Activated CD4-positive, alpha-beta memory T cell treated with anti-CD3 and anti-CD28 coated beads, Interleukin-2, amount 10 ng/mL, durations not matched to agents 7 days and 5 days (primary cell): ENCODE measurements around the gene OASL. TPM values are rescaled to one million over a fixed set of nuclear protein-coding genes. Genes with fewer than 3 reads are reported as not detected.
A peak's percentile ranks its signal among the peaks of the same experiment; 100 is the strongest.

Source experiments
- CTCF ChIA-PET: fragments of 350-600 bp; sonication (Branson Sonifier 250); formaldehyde crosslinking; loops from one replicate; lab custom pipeline; 2021; ENCODE audit warnings: antibody characterized with exemption, inconsistent platforms; lab: Charles Lee
- POLR2A ChIA-PET: fragments of 350-600 bp; sonication (Branson Sonifier 250); formaldehyde crosslinking; loops from one replicate; lab custom pipeline; 2021; ENCODE audit warnings: antibody characterized with exemption; lab: Charles Lee
- DNase-seq: peaks from one replicate; pipeline ENCODE4 v3.0.0-alpha.2; 2020
- H3K27ac Mint-ChIP-seq: one replicate; pipeline ENCODE4 v1.8.0; 2021; ENCODE audit warnings: mild to moderate bottlenecking, mixed read lengths
- H3K27me3 Mint-ChIP-seq: one replicate; pipeline ENCODE4 v1.8.0; 2021; ENCODE audit warnings: mixed read lengths
- H3K36me3 Mint-ChIP-seq: one replicate; pipeline ENCODE4 v1.8.0; 2021; ENCODE audit warnings: low read depth, mixed read lengths
- H3K4me1 Mint-ChIP-seq: one replicate; pipeline ENCODE4 v1.8.0; 2021; ENCODE audit warnings: mixed read lengths
- H3K4me3 Mint-ChIP-seq: one replicate; pipeline ENCODE4 v1.8.0; 2021; ENCODE audit warnings: mild to moderate bottlenecking, mixed read lengths
- H3K9me3 Mint-ChIP-seq: one replicate; pipeline ENCODE4 v1.8.0; 2021; ENCODE audit warnings: mixed read lengths
- total RNA-seq, 2 experiments: library from RNA; stranded (reverse); gene quantifications; one replicate each; pipeline ENCODE4 v1.2.3, GENCODE V29; 2021

Gene OASL
- total RNA-seq, 2 experiments from 2014 or later = 104 to 107 TPM

DNA sequence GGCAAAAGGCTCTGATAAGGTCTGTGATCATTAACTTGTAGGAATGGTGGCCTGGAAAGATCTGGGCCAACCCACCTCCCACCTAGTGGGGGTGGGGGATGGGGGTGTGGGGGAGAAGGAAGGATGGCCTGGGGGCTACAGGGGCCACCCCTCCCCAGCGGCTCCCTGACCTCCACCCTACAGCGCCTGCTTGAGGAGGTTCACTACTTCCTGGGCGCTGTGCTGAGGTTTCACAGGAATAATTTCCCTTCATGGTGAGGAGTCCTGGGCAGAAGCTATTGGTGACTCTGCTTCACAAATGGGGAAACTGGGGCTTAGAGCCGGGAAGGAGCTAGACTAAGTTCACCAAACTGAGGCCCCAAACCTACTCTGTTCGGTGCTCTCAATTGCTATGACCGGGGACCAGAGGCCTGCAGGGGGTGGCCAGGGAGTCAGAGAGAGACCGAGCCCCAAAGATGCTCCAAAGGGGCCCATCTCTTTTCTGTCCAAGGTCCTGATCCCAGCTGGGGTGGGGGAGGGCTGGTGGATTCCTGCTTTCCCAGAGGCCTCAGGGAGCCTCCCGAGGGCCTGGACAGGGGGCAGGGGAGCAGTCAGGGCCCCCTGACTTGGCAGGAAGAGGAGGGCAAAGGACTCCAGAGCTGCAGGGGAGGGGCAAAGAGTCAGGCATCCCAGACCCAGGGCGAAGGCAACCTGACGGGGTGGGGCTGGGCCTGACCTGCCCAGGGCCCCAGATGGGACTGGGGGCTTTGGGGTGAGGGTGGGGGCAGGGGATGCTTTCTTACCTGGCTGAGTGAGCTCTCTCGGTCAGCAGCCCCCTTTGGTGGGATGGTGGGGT lies 59.0 kb downstream of the OASL start:
- Mint-ChIP-seq H3K4me1 (peaks cover 3% of the 10 kb centered on the region), H3K4me3 (no peak overlapping the region), H3K36me3 (no peaks in the 10 kb centered on the region), H3K27me3 (no peaks in the 10 kb centered on the region), H3K27ac (no peak overlapping the region), H3K9me3 (no peaks in the 10 kb centered on the region)
- ChIA-PET CTCF (interaction anchor here (2.2 kb wide), 1 partner anchor 8 kb away, joined by 9 read pairs; no protein-coding TSS in a partner anchor), POLR2A (no interaction called here)
- DNase-seq = no peak

DNA sequence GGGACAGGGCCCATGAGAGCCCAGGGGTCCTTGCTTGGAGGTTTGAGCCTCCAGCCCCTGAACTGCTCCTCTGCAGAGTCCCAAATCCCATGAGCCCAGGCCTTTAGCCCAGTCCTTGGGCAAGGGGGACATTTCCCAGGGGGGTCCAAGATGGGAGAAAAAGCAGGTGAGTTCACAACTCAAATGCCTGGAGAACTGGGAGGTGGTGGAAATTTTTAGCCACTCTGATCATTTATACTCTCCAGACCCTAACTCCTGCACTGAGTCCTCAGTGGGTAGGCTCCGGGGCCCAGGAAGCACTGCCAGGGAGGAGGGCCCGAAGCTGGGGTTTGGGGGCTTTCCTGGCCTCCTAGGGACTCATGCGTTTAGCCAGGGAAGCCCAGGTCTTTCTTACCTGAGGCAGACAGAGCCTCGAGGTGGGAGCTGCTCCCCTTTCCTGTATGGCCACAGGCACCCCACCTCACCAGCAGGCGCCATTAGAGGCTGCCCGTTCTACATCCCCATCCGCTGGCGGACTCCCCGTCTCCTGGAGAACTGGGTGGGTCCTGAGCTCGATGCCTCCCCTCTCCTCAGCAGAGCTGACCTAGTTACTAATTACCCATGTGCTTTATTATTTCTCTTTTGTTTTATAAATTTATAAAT lies 59.7 kb downstream of the OASL start:
- no peak for DNase-seq
- no peaks in the 10 kb centered on the region for H3K36me3 Mint-ChIP-seq
- H3K4me1 Mint-ChIP-seq = peaks cover 3% of the 10 kb centered on the region
- no peaks in the 10 kb centered on the region for H3K27me3 Mint-ChIP-seq
- POLR2A ChIA-PET = no interaction called here
- H3K27ac Mint-ChIP-seq = no peak overlapping the region
- CTCF ChIA-PET = no interaction called here
- no peak overlapping the region for H3K4me3 Mint-ChIP-seq
- no peaks in the 10 kb centered on the region for H3K9me3 Mint-ChIP-seq

DNA sequence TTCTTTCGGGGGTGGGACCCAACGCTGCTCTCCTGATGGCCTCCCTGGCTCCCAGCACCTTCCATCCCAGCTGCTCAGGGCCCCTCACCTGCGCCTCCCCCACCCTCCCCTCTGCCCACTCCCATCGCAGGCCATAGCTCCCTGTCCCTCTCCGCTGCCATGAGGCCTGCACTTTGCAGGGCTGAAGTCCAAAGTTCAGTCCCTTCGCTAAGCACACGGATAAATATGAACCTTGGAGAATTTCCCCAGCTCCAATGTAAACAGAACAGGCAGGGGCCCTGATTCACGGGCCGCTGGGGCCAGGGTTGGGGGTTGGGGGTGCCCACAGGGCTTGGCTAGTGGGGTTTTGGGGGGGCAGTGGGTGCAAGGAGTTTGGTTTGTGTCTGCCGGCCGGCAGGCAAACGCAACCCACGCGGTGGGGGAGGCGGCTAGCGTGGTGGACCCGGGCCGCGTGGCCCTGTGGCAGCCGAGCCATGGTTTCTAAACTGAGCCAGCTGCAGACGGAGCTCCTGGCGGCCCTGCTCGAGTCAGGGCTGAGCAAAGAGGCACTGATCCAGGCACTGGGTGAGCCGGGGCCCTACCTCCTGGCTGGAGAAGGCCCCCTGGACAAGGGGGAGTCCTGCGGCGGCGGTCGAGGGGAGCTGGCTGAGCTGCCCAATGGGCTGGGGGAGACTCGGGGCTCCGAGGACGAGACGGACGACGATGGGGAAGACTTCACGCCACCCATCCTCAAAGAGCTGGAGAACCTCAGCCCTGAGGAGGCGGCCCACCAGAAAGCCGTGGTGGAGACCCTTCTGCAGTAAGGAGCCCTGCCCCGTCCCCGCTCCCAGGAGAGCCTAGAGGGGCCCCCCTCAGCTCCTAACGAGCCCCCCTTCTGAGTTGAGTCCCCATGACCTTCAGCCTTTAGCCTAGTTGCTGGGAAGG lies 60.5 kb downstream of the OASL start, which contains the start of gene HNF1A:
HNF1A (plus strand) TSS at position 248 of the 924 bp plus-strand sequence; CDS start at position 474, 226 bp downstream.
- no peak within 1 kb of the TSS for H3K27ac Mint-ChIP-seq
- no peak within 1 kb of the TSS for H3K4me3 Mint-ChIP-seq
- no peaks in the 10 kb centered on the region for H3K36me3 Mint-ChIP-seq
- H3K9me3 Mint-ChIP-seq = no peaks in the 10 kb centered on the region
- no peak for DNase-seq
- ChIA-PET CTCF (no interaction called here), POLR2A (interaction anchor here (1.3 kb wide), 1 partner anchor 18 kb away, joined by 4 read pairs; no protein-coding TSS in a partner anchor)
- H3K4me1 Mint-ChIP-seq = peaks cover 3% of the 10 kb centered on the region
- H3K27me3 Mint-ChIP-seq = no peaks in the 10 kb centered on the region

DNA sequence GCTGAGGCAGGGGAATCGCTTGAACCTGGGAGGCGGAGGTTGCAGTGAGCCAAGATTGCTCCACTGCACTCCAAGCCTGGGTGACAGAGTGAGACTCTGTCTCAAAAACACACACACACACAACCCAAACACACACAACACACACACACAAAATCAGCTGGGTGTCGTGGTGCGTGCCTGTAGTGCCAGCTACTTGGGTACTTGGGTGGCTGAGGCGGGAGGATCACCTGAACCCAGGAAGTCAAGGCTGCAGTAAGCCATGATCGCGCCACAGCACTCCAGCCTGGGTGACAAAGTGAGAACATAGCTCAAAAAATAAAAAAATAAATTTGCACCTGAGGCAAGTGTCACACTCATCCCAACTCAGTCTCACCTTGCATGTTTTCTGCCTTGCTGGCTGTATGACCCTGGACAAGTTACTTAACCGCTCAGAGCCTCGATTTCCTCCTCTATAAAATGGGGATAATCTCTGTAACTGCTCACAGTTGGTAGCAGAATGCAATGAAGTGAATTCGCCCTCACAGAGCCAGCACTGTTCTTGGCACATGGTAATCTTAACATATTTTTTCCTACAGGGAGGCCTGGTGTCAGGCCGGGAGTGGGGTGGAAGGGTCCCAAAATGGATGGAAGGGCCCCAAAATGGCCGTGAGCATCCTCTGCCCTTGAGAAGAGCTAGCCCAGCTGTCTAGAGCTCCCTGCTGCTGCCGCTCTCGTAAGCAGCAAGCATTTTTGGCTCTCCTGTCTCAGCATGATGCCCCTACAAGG lies 61.3 kb downstream of the OASL start:
- POLR2A ChIA-PET = interaction anchor here (1.3 kb wide), 1 partner anchor 17 kb away, joined by 4 read pairs; no protein-coding TSS in a partner anchor
- Mint-ChIP-seq H3K27ac (no peak overlapping the region), H3K9me3 (no peaks in the 10 kb centered on the region), H3K4me1 (peaks cover 3% of the 10 kb centered on the region), H3K36me3 (no peaks in the 10 kb centered on the region), H3K27me3 (no peaks in the 10 kb centered on the region), H3K4me3 (no peak overlapping the region)
- no peak for DNase-seq
- CTCF ChIA-PET = no interaction called here

DNA sequence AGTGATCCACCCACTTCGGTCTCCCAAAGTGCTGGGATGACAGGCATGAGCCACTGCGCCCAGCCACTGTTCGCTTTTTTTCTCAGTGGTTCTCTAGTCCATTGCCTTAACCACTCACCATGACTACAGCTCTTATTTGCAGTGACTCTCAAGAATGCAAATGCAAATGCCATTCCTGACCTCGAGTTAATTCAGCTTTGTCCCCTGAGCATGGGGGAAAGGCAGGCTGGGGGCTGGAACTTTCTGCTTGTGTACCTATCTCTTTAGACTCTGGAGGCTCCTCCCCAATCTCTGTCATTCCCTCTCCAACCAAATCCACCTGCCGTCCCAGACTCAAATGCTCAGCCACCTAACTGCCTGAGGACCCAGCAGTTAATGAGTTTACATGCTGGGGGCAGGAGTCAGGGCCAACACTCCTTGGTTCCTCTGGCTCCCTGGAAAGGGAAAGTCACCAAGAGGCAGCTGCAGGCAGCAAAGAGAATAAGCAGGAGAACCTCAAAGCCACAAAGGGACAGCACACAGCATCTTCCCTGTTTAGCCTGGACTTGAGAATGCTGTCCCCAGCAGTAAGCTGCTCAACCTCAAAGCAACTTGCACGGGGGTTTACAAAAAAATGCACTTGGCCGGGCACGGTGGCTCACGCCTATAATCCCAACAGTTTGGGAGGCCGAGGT lies 66.0 kb downstream of the OASL start:
- Mint-ChIP-seq H3K4me1 (peaks cover 7% of the 10 kb centered on the region), H3K27ac (no peak overlapping the region), H3K27me3 (no peaks in the 10 kb centered on the region), H3K4me3 (no peak overlapping the region), H3K9me3 (no peaks in the 10 kb centered on the region), H3K36me3 (no peaks in the 10 kb centered on the region)
- no peak for DNase-seq
- CTCF ChIA-PET = interaction anchor here (0.6 to 4.5 kb wide), 15 partner anchors 11 to 391 kb away, joined by 3 to 61 read pairs (median 5); partner anchors contain the start of gene POP5
- POLR2A ChIA-PET = interaction anchor here (1.0 kb wide), 1 partner anchor 87 kb away, joined by 3 read pairs; no protein-coding TSS in a partner anchor

DNA sequence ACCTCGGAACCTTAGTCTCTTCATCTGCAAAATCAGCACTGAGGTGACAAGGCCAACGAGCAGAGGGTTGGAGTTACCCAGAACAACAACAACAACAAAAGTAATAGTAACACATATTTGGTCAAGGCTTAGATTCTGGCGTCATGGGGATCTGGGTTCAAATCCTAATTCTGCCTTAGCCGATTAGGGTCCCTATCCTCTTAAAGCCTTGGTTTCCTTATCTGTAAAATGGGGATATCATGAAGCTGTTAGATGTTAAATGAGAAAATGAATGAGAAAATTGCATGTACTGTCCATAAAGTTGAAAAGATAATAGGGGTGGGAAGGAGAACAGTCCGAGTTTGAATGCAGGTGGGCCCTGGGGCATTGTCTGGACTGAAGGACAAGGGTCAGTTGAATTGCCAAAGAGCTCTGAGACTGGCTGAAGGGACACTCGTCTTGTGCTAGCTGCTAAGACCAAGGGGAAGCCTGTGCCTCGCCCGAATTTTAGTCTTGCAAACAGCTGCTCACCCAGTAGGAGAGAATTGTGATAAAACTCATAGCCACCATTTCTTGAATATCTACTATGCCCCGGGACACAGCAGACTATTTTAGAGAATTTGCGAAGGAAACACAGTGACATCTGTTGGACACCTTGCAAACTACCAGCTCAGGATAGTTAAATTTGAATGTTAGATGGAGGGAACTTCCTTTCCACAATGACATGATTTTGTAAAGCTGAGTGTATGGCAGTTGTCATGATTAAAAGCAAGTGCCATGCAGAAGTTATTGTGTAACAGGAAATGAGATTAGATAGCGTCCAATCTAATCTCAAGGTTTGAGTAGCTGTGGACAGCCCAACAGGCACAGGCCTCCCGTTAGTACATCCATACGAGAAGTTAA lies 67.5 kb downstream of the OASL start:
- Mint-ChIP-seq H3K27me3 (peaks cover 1% of the 10 kb centered on the region), H3K27ac (no peak overlapping the region), H3K4me3 (no peak overlapping the region), H3K4me1 (peaks cover 7% of the 10 kb centered on the region), H3K9me3 (no peaks in the 10 kb centered on the region), H3K36me3 (no peaks in the 10 kb centered on the region)
- peak; percentile 28 for DNase-seq
- POLR2A ChIA-PET = interaction anchor here (0.5 to 1.2 kb wide), 10 partner anchors 10 to 390 kb away, joined by 3 to 5 read pairs (median 3); partner anchors contain the start of gene POP5
- CTCF ChIA-PET = interaction anchor here (0.5 to 4.5 kb wide), 51 partner anchors 9 to 1002 kb away, joined by 3 to 61 read pairs (median 4); partner anchors contain the start of genes MLEC and POP5

DNA sequence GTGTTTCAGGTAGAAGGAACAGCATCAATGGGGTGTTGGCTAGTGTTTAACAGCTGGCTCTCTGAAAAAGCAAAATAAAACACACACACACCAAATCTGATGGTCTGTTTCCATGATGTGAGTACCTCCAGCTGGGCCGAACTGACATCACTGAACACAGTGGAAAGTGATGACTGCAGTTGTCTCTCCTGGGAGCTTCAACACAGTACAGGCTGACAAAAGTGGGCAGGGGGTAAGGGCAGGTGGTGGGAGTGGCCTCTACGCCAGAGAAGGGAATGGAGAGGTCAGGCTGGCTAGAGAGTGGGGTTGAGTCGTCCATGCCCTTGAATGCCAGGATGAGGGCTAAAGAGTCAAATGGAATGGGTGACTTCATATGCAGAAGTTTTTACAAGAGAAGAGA lies 68.7 kb downstream of the OASL start:
- Mint-ChIP-seq H3K4me3 (no peak overlapping the region), H3K9me3 (no peaks in the 10 kb centered on the region), H3K27ac (no peak overlapping the region), H3K36me3 (no peaks in the 10 kb centered on the region), H3K4me1 (peaks cover 7% of the 10 kb centered on the region), H3K27me3 (peaks cover 1% of the 10 kb centered on the region)
- CTCF ChIA-PET = interaction anchor here (1.3 to 4.5 kb wide), 2 partner anchors 125 to 322 kb away, joined by 3 to 61 read pairs; no protein-coding TSS in a partner anchor
- DNase-seq = no peak
- POLR2A ChIA-PET = no interaction called here

Other genes with a start within 250 kb of the OASL start
- gene SPPL3, start 134.9 kb downstream of the OASL start, total RNA-seq = 10 to 100 TPM; 32.0 to 32.1 TPM
- gene HNF1A, start 60.7 kb downstream of the OASL start, total RNA-seq = not detected
- gene C12orf43, start 22.8 kb downstream of the OASL start, total RNA-seq = 10 to 100 TPM; 11.5 to 12.3 TPM
- 10 to 100 TPM; 47.0 to 49.1 TPM for gene P2RX7, start 93.6 kb upstream of the OASL start, total RNA-seq
- gene P2RX4, start 170.9 kb upstream of the OASL start, total RNA-seq = 100 to 1,000 TPM; 117 to 125 TPM